GM21381 (cell line): Measurements from ENCODE around the gene TSPAN33.
"Not testable (repeated sequence)": the region's sequence is repeated elsewhere in the genome, so short reads cannot be mapped to it uniquely, and the experiment has no call there.

Source experiments
- ATAC-seq: cut with Tn5 transposase; IDR thresholded peaks from one replicate; pipeline ENCODE4 v1.9.1; 2021; ENCODE audit warnings: mild to moderate bottlenecking, moderate library complexity; ENCODE audit not compliant: unreplicated experiment

Gene TSPAN33

GRCh38 chr7:129169686-129170440 is 25.4 kb downstream of the TSPAN33 start:
- peak; percentile 49 for ATAC-seq

- no peak for ATAC-seq
Measured at GRCh38 chr7:129170441-129171021, 26.0 kb downstream of the TSPAN33 start.

- not testable (repeated sequence) for ATAC-seq
Measured at GRCh38 chr7:129173861-129174260, 29.4 kb downstream of the TSPAN33 start.

GRCh38 chr7:129176916-129177710 is 32.6 kb downstream of the TSPAN33 start:
- ATAC-seq, result no peak

- ATAC-seq, result no peak
Measured at GRCh38 chr7:129184981-129185670, 40.6 kb downstream of the TSPAN33 start.

- ATAC-seq, result no peak
Measured at GRCh38 chr7:129186749-129187260, 42.3 kb downstream of the TSPAN33 start.

GRCh38 chr7:129187681-129188371 is 43.3 kb downstream of the TSPAN33 start:
- ATAC-seq, result no peak

GRCh38 chr7:129188372-129188891 is 43.9 kb downstream of the TSPAN33 start, which contains the start of gene SMO:
Gene SMO (plus strand): TSS chr7:129188633. CDS start chr7:129189152, 519 bp downstream.
- no peak for ATAC-seq

- no peak for ATAC-seq
Measured at GRCh38 chr7:129188892-129189660, 44.6 kb downstream of the TSPAN33 start.

GRCh38 chr7:129189661-129190310 is 45.3 kb downstream of the TSPAN33 start:
- no peak for ATAC-seq

- ATAC-seq, result no peak
Measured at GRCh38 chr7:129191272-129191671, 46.8 kb downstream of the TSPAN33 start.

GRCh38 chr7:129193892-129194291 is 49.4 kb downstream of the TSPAN33 start:
- no peak for ATAC-seq

- no peak for ATAC-seq
Measured at GRCh38 chr7:129197771-129198170, 53.3 kb downstream of the TSPAN33 start.

- no peak for ATAC-seq
Measured at GRCh38 chr7:129199406-129199805, 54.9 kb downstream of the TSPAN33 start.

GRCh38 chr7:129202058-129202777 is 57.7 kb downstream of the TSPAN33 start:
- ATAC-seq, result no peak

GRCh38 chr7:129203050-129203741 is 58.7 kb downstream of the TSPAN33 start:
- ATAC-seq, result no peak

- ATAC-seq, result no peak
Measured at GRCh38 chr7:129205126-129205818, 60.8 kb downstream of the TSPAN33 start.
